Memory B cell (primary cell): ENCODE results near the gene P2RX3.

Experiments used
- ATAC-seq: fragments of 150-1000 bp; cut with Tn5 transposase; 2 replicates; pipeline ENCODE4 v1.10.0; 2021; ENCODE audit warnings: low read depth, mild to moderate bottlenecking, moderate library complexity
- DNase-seq, 2 donors: peaks; one replicate each; pipeline ENCODE4 v3.0.0; 2022; ENCODE audit warnings: low spot score in 2 of 2
- H3K27ac Mint-ChIP-seq: one replicate; pipeline ENCODE4 v1.8.0; 2022; ENCODE audit warnings: mild to moderate bottlenecking, moderate library complexity, mixed read lengths
- H3K27me3 Mint-ChIP-seq: one replicate; pipeline ENCODE4 v1.8.0; 2022; ENCODE audit warnings: mixed read lengths
- H3K36me3 Mint-ChIP-seq: one replicate; pipeline ENCODE4 v1.8.0; 2022; ENCODE audit warnings: mild to moderate bottlenecking, mixed read lengths
- H3K4me1 Mint-ChIP-seq: one replicate; pipeline ENCODE4 v1.8.0; 2022; ENCODE audit warnings: mixed read lengths
- H3K4me3 Mint-ChIP-seq: one replicate; pipeline ENCODE4 v1.8.0; 2022; ENCODE audit warnings: mild to moderate bottlenecking, moderate library complexity, mixed read lengths
- H3K9me3 Mint-ChIP-seq: one replicate; pipeline ENCODE4 v1.8.0; 2022; ENCODE audit warnings: mixed read lengths

P2RX3 gene

GRCh38 chr11:57375490-57375889 lies 37.3 kb downstream of the P2RX3 start:
- DNase-seq (no peak), ATAC-seq (no peak)
- no peak overlapping the region for H3K27ac Mint-ChIP-seq
- H3K36me3 Mint-ChIP-seq = no peaks in the 10 kb centered on the region
- peaks cover 11% of the 10 kb centered on the region for H3K27me3 Mint-ChIP-seq
- H3K4me3 Mint-ChIP-seq = no peak overlapping the region
- no peaks in the 10 kb centered on the region for H3K4me1 Mint-ChIP-seq
- no peaks in the 10 kb centered on the region for H3K9me3 Mint-ChIP-seq

- Mint-ChIP-seq H3K4me3 (no peak overlapping the region), H3K9me3 (no peaks in the 10 kb centered on the region), H3K27me3 (peaks cover 11% of the 10 kb centered on the region), H3K36me3 (no peaks in the 10 kb centered on the region), H3K4me1 (no peaks in the 10 kb centered on the region), H3K27ac (no peak overlapping the region)
- DNase-seq = no peak
- ATAC-seq = no peak
Measured at GRCh38 chr11:57376095-57377090, 38.2 kb downstream of the P2RX3 start.

- Mint-ChIP-seq H3K9me3 (no peaks in the 10 kb centered on the region), H3K4me3 (no peak overlapping the region), H3K36me3 (no peaks in the 10 kb centered on the region), H3K27me3 (peaks cover 12% of the 10 kb centered on the region), H3K4me1 (no peaks in the 10 kb centered on the region), H3K27ac (no peak overlapping the region)
- ATAC-seq = no peak
- no peak for DNase-seq
Measured at GRCh38 chr11:57377107-57377506, 39.0 kb downstream of the P2RX3 start.

- no peak overlapping the region for H3K4me3 Mint-ChIP-seq
- H3K27ac Mint-ChIP-seq = no peak overlapping the region
- H3K36me3 Mint-ChIP-seq = no peaks in the 10 kb centered on the region
- DNase-seq = no peak
- no peak for ATAC-seq
- H3K4me1 Mint-ChIP-seq = no peaks in the 10 kb centered on the region
- peaks cover 16% of the 10 kb centered on the region for H3K27me3 Mint-ChIP-seq
- no peaks in the 10 kb centered on the region for H3K9me3 Mint-ChIP-seq
Measured at GRCh38 chr11:57378186-57378585, 40.0 kb downstream of the P2RX3 start.

GRCh38 chr11:57379732-57380131 lies 41.6 kb downstream of the P2RX3 start:
- Mint-ChIP-seq H3K4me1 (no peaks in the 10 kb centered on the region), H3K27ac (no peak overlapping the region), H3K9me3 (no peaks in the 10 kb centered on the region), H3K4me3 (no peak overlapping the region), H3K27me3 (peaks cover 16% of the 10 kb centered on the region), H3K36me3 (no peaks in the 10 kb centered on the region)
- ATAC-seq = no peak
- no peak for DNase-seq

- ATAC-seq = no peak
- Mint-ChIP-seq H3K36me3 (no peaks in the 10 kb centered on the region), H3K9me3 (no peaks in the 10 kb centered on the region), H3K4me1 (no peaks in the 10 kb centered on the region), H3K27ac (no peak within 1 kb of the TSS), H3K4me3 (no peak within 1 kb of the TSS), H3K27me3 (peaks cover 19% of the 10 kb centered on the region)
- DNase-seq = no peak
Measured at GRCh38 chr11:57380975-57381374, 42.8 kb downstream of the P2RX3 start, which contains the start of gene PRG3. Gene PRG3 (minus strand): TSS chr11:57381150. CDS start chr11:57380708, 442 bp downstream.

GRCh38 chr11:57386178-57386940 lies 48.2 kb downstream of the P2RX3 start:
- H3K27me3 Mint-ChIP-seq = peaks cover 8% of the 10 kb centered on the region
- ATAC-seq = no peak

GRCh38 chr11:57387289-57388030 lies 49.3 kb downstream of the P2RX3 start:
- DNase-seq (no peak), ATAC-seq (no peak)

More at GRCh38 chr11:57386178-57386940, 48.2 kb downstream of the P2RX3 start:
- no peaks in the 10 kb centered on the region for H3K9me3 Mint-ChIP-seq
- H3K27ac Mint-ChIP-seq = no peak overlapping the region
- no peak overlapping the region for H3K4me3 Mint-ChIP-seq
- H3K4me1 Mint-ChIP-seq = no peaks in the 10 kb centered on the region
- H3K36me3 Mint-ChIP-seq = no peaks in the 10 kb centered on the region
- DNase-seq = no peak

GRCh38 chr11:57390535-57390934 lies 52.4 kb downstream of the P2RX3 start, which contains the start of gene PRG2:
Gene PRG2 (minus strand): TSS chr11:57390650. CDS start chr11:57389944, 706 bp downstream.
- ATAC-seq = no peak
- Mint-ChIP-seq H3K27me3 (peaks cover 2% of the 10 kb centered on the region), H3K27ac (no peak within 1 kb of the TSS), H3K4me1 (no peaks in the 10 kb centered on the region), H3K4me3 (no peak within 1 kb of the TSS), H3K9me3 (no peaks in the 10 kb centered on the region), H3K36me3 (no peaks in the 10 kb centered on the region)
- no peak for DNase-seq

More at GRCh38 chr11:57387289-57388030, 49.3 kb downstream of the P2RX3 start:
- Mint-ChIP-seq H3K4me1 (no peaks in the 10 kb centered on the region), H3K4me3 (no peak overlapping the region), H3K36me3 (no peaks in the 10 kb centered on the region), H3K9me3 (no peaks in the 10 kb centered on the region), H3K27me3 (peaks cover 5% of the 10 kb centered on the region), H3K27ac (no peak overlapping the region)

- DNase-seq (no peak), ATAC-seq (no peak)
- Mint-ChIP-seq H3K4me1 (no peaks in the 10 kb centered on the region), H3K9me3 (no peaks in the 10 kb centered on the region), H3K36me3 (no peaks in the 10 kb centered on the region), H3K27ac (no peak overlapping the region), H3K27me3 (no peaks in the 10 kb centered on the region), H3K4me3 (no peak overlapping the region)
Measured at GRCh38 chr11:57391111-57391510, 53.0 kb downstream of the P2RX3 start.

- no peaks in the 10 kb centered on the region for H3K4me1 Mint-ChIP-seq
- no peaks in the 10 kb centered on the region for H3K27me3 Mint-ChIP-seq
- H3K4me3 Mint-ChIP-seq = no peak overlapping the region
- H3K36me3 Mint-ChIP-seq = no peaks in the 10 kb centered on the region
- no peaks in the 10 kb centered on the region for H3K9me3 Mint-ChIP-seq
- H3K27ac Mint-ChIP-seq = no peak overlapping the region
- DNase-seq (no peak), ATAC-seq (no peak)
Measured at GRCh38 chr11:57391539-57391938, 53.4 kb downstream of the P2RX3 start.

GRCh38 chr11:57392066-57392762 lies 54.1 kb downstream of the P2RX3 start:
- no peaks in the 10 kb centered on the region for H3K9me3 Mint-ChIP-seq
- no peaks in the 10 kb centered on the region for H3K36me3 Mint-ChIP-seq
- H3K27me3 Mint-ChIP-seq = no peaks in the 10 kb centered on the region
- DNase-seq (no peak), ATAC-seq (no peak)
- no peak overlapping the region for H3K27ac Mint-ChIP-seq
- H3K4me1 Mint-ChIP-seq = no peaks in the 10 kb centered on the region
- no peak overlapping the region for H3K4me3 Mint-ChIP-seq

- no peaks in the 10 kb centered on the region for H3K27me3 Mint-ChIP-seq
- H3K36me3 Mint-ChIP-seq = no peaks in the 10 kb centered on the region
- no peak for ATAC-seq
- DNase-seq = no peak
- H3K9me3 Mint-ChIP-seq = no peaks in the 10 kb centered on the region
- H3K4me1 Mint-ChIP-seq = no peaks in the 10 kb centered on the region
- no peak overlapping the region for H3K4me3 Mint-ChIP-seq
- no peak overlapping the region for H3K27ac Mint-ChIP-seq
Measured at GRCh38 chr11:57392763-57393105, 54.6 kb downstream of the P2RX3 start.
